Measurements from ENCODE around the gene ZNF83. TPM values are rescaled to one million over a fixed set of nuclear protein-coding genes. Genes with fewer than 3 reads are reported as not detected.
A peak's percentile ranks its signal among the peaks of the same experiment; 100 is the strongest.
"Not testable (repeated sequence)": the region's sequence is repeated elsewhere in the genome, so short reads cannot be mapped to it uniquely, and the experiment has no call there.

ZNF83 gene
- polyA plus RNA-seq (2014; cell fraction: cytosol; rRNA removed) = 33.4 and 42.0 TPM in 2 replicates
- 77.9 and 91.2 TPM in 2 replicates for polyA plus RNA-seq (2014; cell fraction: nucleus; rRNA removed)

GRCh38 chr19:52637718-52638585, at the start of gene ZNF83:
TSS of gene ZNF83 (minus strand) at chr19:52638355.
- DNase-seq (ENCODE audit: low spot score) = peak; percentile 76

GRCh38 chr19:52687684-52688083, 49.5 kb upstream of the ZNF83 start:
- no peak for DNase-seq (ENCODE audit: low spot score)

- no peak for DNase-seq (ENCODE audit: low spot score)
Observed at GRCh38 chr19:52685811-52686210, 47.7 kb upstream of the ZNF83 start.

GRCh38 chr19:52681216-52681615, 43.1 kb upstream of the ZNF83 start:
- not testable (repeated sequence) for DNase-seq (ENCODE audit: low spot score)

GRCh38 chr19:52679598-52679997, 41.4 kb upstream of the ZNF83 start:
- no peak for DNase-seq (ENCODE audit: low spot score)

- not testable (repeated sequence) for DNase-seq (ENCODE audit: low spot score)
Observed at GRCh38 chr19:52675239-52675638, 37.1 kb upstream of the ZNF83 start.

- no peak for DNase-seq (ENCODE audit: low spot score)
Observed at GRCh38 chr19:52673014-52673413, 34.9 kb upstream of the ZNF83 start.

GRCh38 chr19:52670046-52670445, 31.9 kb upstream of the ZNF83 start:
- no peak for DNase-seq (ENCODE audit: low spot score)

- DNase-seq (ENCODE audit: low spot score) = no peak
Observed at GRCh38 chr19:52669586-52669985, 31.4 kb upstream of the ZNF83 start.

- no peak for DNase-seq (ENCODE audit: low spot score)
Observed at GRCh38 chr19:52667972-52668371, 29.8 kb upstream of the ZNF83 start.

GRCh38 chr19:52666506-52666905, 28.4 kb upstream of the ZNF83 start:
- no peak for DNase-seq (ENCODE audit: low spot score)

GRCh38 chr19:52665529-52665928, 27.4 kb upstream of the ZNF83 start:
- DNase-seq (ENCODE audit: low spot score) = no peak

GRCh38 chr19:52665027-52665426, 26.9 kb upstream of the ZNF83 start:
- no peak for DNase-seq (ENCODE audit: low spot score)

GRCh38 chr19:52664461-52664860, 26.3 kb upstream of the ZNF83 start:
- DNase-seq (ENCODE audit: low spot score) = no peak

GRCh38 chr19:52662631-52663030, 24.5 kb upstream of the ZNF83 start:
- DNase-seq (ENCODE audit: low spot score) = no peak

GRCh38 chr19:52660981-52661380, 22.8 kb upstream of the ZNF83 start:
- DNase-seq (ENCODE audit: low spot score) = no peak

GRCh38 chr19:52659013-52659412, 20.9 kb upstream of the ZNF83 start:
- DNase-seq (ENCODE audit: low spot score) = no peak

- no peak for DNase-seq (ENCODE audit: low spot score)
Observed at GRCh38 chr19:52658595-52658994, 20.4 kb upstream of the ZNF83 start.

GRCh38 chr19:52653161-52653560, 15.0 kb upstream of the ZNF83 start:
- DNase-seq (ENCODE audit: low spot score) = no peak

GRCh38 chr19:52651956-52652355, 13.8 kb upstream of the ZNF83 start:
- no peak for DNase-seq (ENCODE audit: low spot score)

GRCh38 chr19:52648336-52649016, 10.3 kb upstream of the ZNF83 start:
- no peak for DNase-seq (ENCODE audit: low spot score)

- DNase-seq (ENCODE audit: low spot score) = peak; percentile 6
Observed at GRCh38 chr19:52646571-52647217, 8.5 kb upstream of the ZNF83 start.

All from SK-N-DZ (cell line).